IPS-15b (cell line): ENCODE results near the gene RGPD3.
"Not testable (repeated sequence)": the region's sequence is repeated elsewhere in the genome, so short reads cannot be mapped to it uniquely, and the experiment has no call there.

Experiments used
- H3K27me3 ChIP-seq: one replicate; pipeline ENCODE4 v1.6.1; 2013; ENCODE audit warnings: low read length; ENCODE audit not compliant: control insufficient read depth, insufficient read depth
- H3K36me3 ChIP-seq: one replicate; pipeline ENCODE4 v1.6.1; 2013; ENCODE audit warnings: low read length; ENCODE audit not compliant: control insufficient read depth, insufficient read depth
- H3K4me1 ChIP-seq: one replicate; pipeline ENCODE4 v1.6.1; 2013; ENCODE audit warnings: mild to moderate bottlenecking, low read length; ENCODE audit not compliant: control insufficient read depth, insufficient read depth
- H3K4me3 ChIP-seq: one replicate; pipeline ENCODE4 v1.5.1; 2013; ENCODE audit warnings: low read depth, low read length
- H3K9ac ChIP-seq: one replicate; pipeline ENCODE4 v1.6.1; 2013; ENCODE audit warnings: low read depth, mild to moderate bottlenecking, low read length
- H3K9me3 ChIP-seq: one replicate; pipeline ENCODE4 v1.6.1; 2013; ENCODE audit warnings: mild to moderate bottlenecking, low read length; ENCODE audit not compliant: control insufficient read depth, insufficient read depth

RGPD3 gene

GRCh38 chr2:106504787-106505186 lies 36.6 kb upstream of the RGPD3 start:
- H3K4me1 ChIP-seq, H3K9ac ChIP-seq, H3K9me3 ChIP-seq, H3K36me3 ChIP-seq, H3K4me3 ChIP-seq, H3K27me3 ChIP-seq: not testable (repeated sequence)

- H3K9ac ChIP-seq, H3K4me3 ChIP-seq, H3K27me3 ChIP-seq, H3K4me1 ChIP-seq, H3K9me3 ChIP-seq, H3K36me3 ChIP-seq: not testable (repeated sequence)
Measured at GRCh38 chr2:106504192-106504591, 36.0 kb upstream of the RGPD3 start.

GRCh38 chr2:106502351-106502750 lies 34.1 kb upstream of the RGPD3 start:
- not testable (repeated sequence) for H3K4me1 ChIP-seq, H3K36me3 ChIP-seq, H3K9me3 ChIP-seq, H3K9ac ChIP-seq, H3K4me3 ChIP-seq, H3K27me3 ChIP-seq

- not testable (repeated sequence) for H3K9ac ChIP-seq, H3K36me3 ChIP-seq, H3K27me3 ChIP-seq, H3K9me3 ChIP-seq, H3K4me3 ChIP-seq, H3K4me1 ChIP-seq
Measured at GRCh38 chr2:106500350-106500749, 32.1 kb upstream of the RGPD3 start.

- not testable (repeated sequence) for H3K36me3 ChIP-seq, H3K27me3 ChIP-seq
Measured at GRCh38 chr2:106498549-106498948, 30.3 kb upstream of the RGPD3 start.

GRCh38 chr2:106492913-106493312 lies 24.7 kb upstream of the RGPD3 start:
- not testable (repeated sequence) for H3K9ac ChIP-seq, H3K4me1 ChIP-seq, H3K9me3 ChIP-seq, H3K27me3 ChIP-seq, H3K4me3 ChIP-seq, H3K36me3 ChIP-seq

More at GRCh38 chr2:106498549-106498948, 30.3 kb upstream of the RGPD3 start:
- not testable (repeated sequence) for H3K9ac ChIP-seq, H3K4me1 ChIP-seq, H3K4me3 ChIP-seq, H3K9me3 ChIP-seq

GRCh38 chr2:106492399-106492798 lies 24.2 kb upstream of the RGPD3 start:
- H3K27me3 ChIP-seq, H3K4me1 ChIP-seq, H3K4me3 ChIP-seq, H3K36me3 ChIP-seq, H3K9me3 ChIP-seq, H3K9ac ChIP-seq: not testable (repeated sequence)

GRCh38 chr2:106489701-106490100 lies 21.5 kb upstream of the RGPD3 start:
- H3K4me1 ChIP-seq, H3K36me3 ChIP-seq, H3K9me3 ChIP-seq, H3K4me3 ChIP-seq, H3K9ac ChIP-seq: not testable (repeated sequence)
- peaks cover 13% of the 10 kb centered on the region for H3K27me3 ChIP-seq

GRCh38 chr2:106487386-106488191 lies 19.4 kb upstream of the RGPD3 start:
- H3K4me1 ChIP-seq, H3K9me3 ChIP-seq, H3K9ac ChIP-seq, H3K36me3 ChIP-seq: not testable (repeated sequence)
- Histone ChIP-seq H3K4me3 (peak overlapping the region; percentile 8), H3K27me3 (peaks cover 13% of the 10 kb centered on the region)

GRCh38 chr2:106486551-106487385 lies 18.6 kb upstream of the RGPD3 start, which contains the start of gene CD8B2:
CD8B2 (plus strand) TSS chr2:106487364; CDS start chr2:106487427, 63 bp downstream.
- H3K27me3 ChIP-seq, result peaks cover 13% of the 10 kb centered on the region

GRCh38 chr2:106479563-106479962 lies 11.3 kb upstream of the RGPD3 start:
- H3K4me3 ChIP-seq, H3K36me3 ChIP-seq, H3K4me1 ChIP-seq, H3K9ac ChIP-seq, H3K27me3 ChIP-seq, H3K9me3 ChIP-seq: not testable (repeated sequence)

More at GRCh38 chr2:106486551-106487385, 18.6 kb upstream of the RGPD3 start, which contains the start of gene CD8B2:
- not testable (repeated sequence) for H3K9me3 ChIP-seq, H3K9ac ChIP-seq, H3K4me1 ChIP-seq, H3K36me3 ChIP-seq
- peak within 1 kb of the TSS; percentile 30 for H3K4me3 ChIP-seq

- not testable (repeated sequence) for H3K4me1 ChIP-seq, H3K4me3 ChIP-seq, H3K9me3 ChIP-seq, H3K27me3 ChIP-seq, H3K9ac ChIP-seq, H3K36me3 ChIP-seq
Measured at GRCh38 chr2:106477647-106478046, 9.4 kb upstream of the RGPD3 start.
